Right lung (tissue), 5 donors: ENCODE measurements around the gene CDK6. TPM values are rescaled to one million over a fixed set of nuclear protein-coding genes. Genes with fewer than 3 reads are reported as not detected.

Experiments
- DNase-seq, 2 donors: peaks; one replicate each; pipeline ENCODE4 v3.0.0-alpha.2; 2013
- polyA plus RNA-seq, 5 donors: library from polyadenylated mRNA; unstranded; fragments of 120-200 nt; gene quantifications; one replicate each; pipeline versions ENCODE4 v1.2.1 to v1.2.3, GENCODE V29; 2013; ENCODE audit warnings: inconsistent platforms in 1 of 5, low replicate concordance in 1 of 5; ENCODE audit not compliant: insufficient read length in 5 of 5, insufficient read depth in 1 of 5

The CDK6 gene
- polyA plus RNA-seq, 5 donors, result 28.4 to 52.5 (median 45.0) TPM

- DNase-seq, result no peak
Measured at GRCh38 chr7:92590711-92591310, 245.6 kb downstream of the CDK6 start.

GRCh38 chr7:92589056-92589455 is 247.3 kb downstream of the CDK6 start:
- DNase-seq, result no peak

- no peak for DNase-seq
Measured at GRCh38 chr7:92588561-92588960, 247.8 kb downstream of the CDK6 start.

GRCh38 chr7:92586841-92587240 is 249.5 kb downstream of the CDK6 start:
- no peak for DNase-seq

GRCh38 chr7:92586403-92586802 is 250.0 kb downstream of the CDK6 start:
- no peak for DNase-seq

- no peak for DNase-seq
Measured at GRCh38 chr7:92584953-92585352, 251.4 kb downstream of the CDK6 start.

GRCh38 chr7:92582948-92583347 is 253.4 kb downstream of the CDK6 start:
- no peak for DNase-seq

GRCh38 chr7:92576296-92576695 is 260.1 kb downstream of the CDK6 start:
- no peak for DNase-seq

GRCh38 chr7:92569137-92569536 is 267.2 kb downstream of the CDK6 start:
- DNase-seq, result no peak

- DNase-seq, result no peak
Measured at GRCh38 chr7:92567460-92567859, 268.9 kb downstream of the CDK6 start.

GRCh38 chr7:92563345-92563744 is 273.0 kb downstream of the CDK6 start:
- no peak for DNase-seq

GRCh38 chr7:92560602-92561001 is 275.8 kb downstream of the CDK6 start:
- no peak for DNase-seq

- DNase-seq, result no peak
Measured at GRCh38 chr7:92557808-92558362, 278.5 kb downstream of the CDK6 start.

GRCh38 chr7:92557249-92557648 is 279.1 kb downstream of the CDK6 start:
- no peak for DNase-seq

Other genes with a start within 250 kb of the CDK6 start
- gene FAM133B, start 246.2 kb downstream of the CDK6 start, polyA plus RNA-seq, result 10 to 100 TPM; 43.0 to 61.7 (median 57.8) TPM